HL-60 (cell line): ENCODE results near the gene DHFR2.

Experiments
- CTCF ChIP-seq: IDR thresholded peaks from one replicate; pipeline ENCODE4 v1.5.1; 2011; ENCODE audit warnings: low read length, control low read depth, inconsistent platforms; ENCODE audit not compliant: insufficient read depth
- GABPA ChIP-seq: IDR thresholded peaks from 2 replicates; pipeline ENCODE4 v1.6.1; 2012; ENCODE audit warnings: low read depth
- POLR2AphosphoS5 ChIP-seq: IDR thresholded peaks from 2 replicates; pipeline ENCODE4 v1.6.1; 2012; ENCODE audit warnings: low read depth
- REST ChIP-seq: IDR thresholded peaks from 2 replicates; pipeline ENCODE4 v1.6.1; 2012; ENCODE audit warnings: low read depth; ENCODE audit not compliant: insufficient replicate concordance

GRCh38 chr3:94065122-94065521 is 2.4 kb upstream of the DHFR2 start:
- TF ChIP-seq POLR2AphosphoS5 (no peak), CTCF (no peak), GABPA (no peak), REST (no peak)
